ENCODE data around the gene HMG20A. TPM values are rescaled to one million over a fixed set of nuclear protein-coding genes. Genes with fewer than 3 reads are reported as not detected.

Gene HMG20A
- total and polyA plus RNA-seq, 2 of the 13 experiments (the other 11 are each of a cell fraction or from before 2014, with no cell fraction given): 28.0 to 35.2 TPM

- intact Hi-C loops (cut with micrococcal nuclease; ENCODE audit: unreplicated experiment): no loop called here
- H3K4me3 ChIP-seq (replicated peaks in 1 of 3; ENCODE audit: insufficient read depth in 1 of 3, low read depth in 2 of 3, low read length in 3 of 3): no peak overlapping the region
- 87% methylated on average over 7 of the region's 7 CpGs for WGBS (ENCODE audit: low lambda C conversion rate)
- no peak overlapping the region for H3K4me2 ChIP-seq (ENCODE audit: low read depth, low read length)
- ChIA-PET POLR2A (no interaction called here), CTCF (ENCODE audit: low intra/inter-chr PET ratio, low total read pairs) (no interaction called here)
- no peak overlapping the region for H2AFZ ChIP-seq (ENCODE audit: low read length)
- no peaks in the 10 kb centered on the region for H3K27me3 ChIP-seq (ENCODE audit: control insufficient read depth in 1 of 2, insufficient read depth in 2 of 2, low read length in 2 of 2)
- FAIRE-seq: no peak
- H3K27ac ChIP-seq (ENCODE audit: extremely low read length, insufficient read depth, low read length): no peak overlapping the region
- peaks cover 72% of the 10 kb centered on the region for H3K79me2 ChIP-seq (ENCODE audit: insufficient read depth, low read length)
- no peak overlapping the region for H3K9ac ChIP-seq (ENCODE audit: insufficient read depth, low read depth, low read length)
- H4K20me1 ChIP-seq (ENCODE audit: insufficient read depth, low read length): peaks cover 5% of the 10 kb centered on the region; the same call in 1 of the 2 replicates
- peaks cover 31% of the 10 kb centered on the region for H3K4me1 ChIP-seq (ENCODE audit: insufficient read depth, low read length)
- DNase-seq (ENCODE audit: low spot score): no peak
- TF ChIP-seq PBX3 (CRISPR knock-in tag; IDR thresholded peaks at IDR 0.05; ENCODE audit: borderline replicate concordance) (no peak), TBX3 (IDR thresholded peaks at IDR 0.05; ENCODE audit: borderline replicate concordance) (no peak), MYPOP (CRISPR knock-in tag; IDR thresholded peaks at IDR 0.05) (no peak)
- H3K36me3 ChIP-seq (replicated peaks in 1 of 2; ENCODE audit: control insufficient read depth in 1 of 2, insufficient read depth in 2 of 2, low read length in 2 of 2): no peaks in the 10 kb centered on the region
- in situ Hi-C loops (cut with HindIII; ENCODE audit: extremely low pct_ligation_motif_present, low pct_unique_long_range_greater_than_20kb): no loop called here
- no TSS peak for BruUV-seq (replicated peaks)
- ATAC-seq: no peak
- no peaks in the 10 kb centered on the region for H3K9me3 ChIP-seq (ENCODE audit: low read length)
These were observed 9.7 kb upstream of the HMG20A start for GRCh38 chr15:77410701-77411618.

- no peak for TF ChIP-seq TAF15 (IDR thresholded peaks at IDR 0.05; ENCODE audit: low read depth, low read length, poor library complexity, severe bottlenecking)
- TF ChIP-seq ZNF619 (CRISPR knock-in tag; IDR thresholded peaks at IDR 0.05): no peak
- TF ChIP-seq KDM4B (CRISPR knock-in tag; IDR thresholded peaks at IDR 0.05): no peak
- TF ChIP-seq BHLHE40 (IDR thresholded peaks at IDR 0.05; ENCODE audit: low read length): no peak
- no peak for TF ChIP-seq ZNF282 (IDR thresholded peaks at IDR 0.05; ENCODE audit: partially characterized antibody)
- 0 out of 2 replicates have a peak, but pooled peaks have one; percentile 12 for TF ChIP-seq HNF4A (CRISPR knock-in tag; IDR thresholded peaks at IDR 0.05)
- H3K27me3 ChIP-seq (ENCODE audit: control insufficient read depth in 1 of 2, insufficient read depth in 2 of 2, low read length in 2 of 2): no peaks in the 10 kb centered on the region
- CTCF ChIA-PET (ENCODE audit: low intra/inter-chr PET ratio, low total read pairs): no interaction called here
- H3K9ac ChIP-seq (ENCODE audit: insufficient read depth, low read depth, low read length): no peak overlapping the region
- no peaks in the 10 kb centered on the region for H3K9me3 ChIP-seq (ENCODE audit: low read length)
- H3K27ac ChIP-seq (ENCODE audit: extremely low read length, insufficient read depth, low read length): no peak overlapping the region
- POLR2A ChIA-PET: no interaction called here
- no peak for ATAC-seq
- in situ Hi-C loops (cut with HindIII; ENCODE audit: extremely low pct_ligation_motif_present, low pct_unique_long_range_greater_than_20kb): no loop called here
- intact Hi-C loops (cut with micrococcal nuclease; ENCODE audit: unreplicated experiment): no loop called here
- FAIRE-seq: no peak
- no TSS peak for BruUV-seq (replicated peaks)
- H4K20me1 ChIP-seq (ENCODE audit: insufficient read depth, low read length): peaks cover 9% of the 10 kb centered on the region; the same call in 1 of the 2 replicates
- no peak overlapping the region for H3K4me3 ChIP-seq (replicated peaks in 1 of 3; ENCODE audit: insufficient read depth in 1 of 3, low read depth in 2 of 3, low read length in 3 of 3)
- no peaks in the 10 kb centered on the region for H3K36me3 ChIP-seq (replicated peaks in 1 of 2; ENCODE audit: control insufficient read depth in 1 of 2, insufficient read depth in 2 of 2, low read length in 2 of 2)
- H2AFZ ChIP-seq (ENCODE audit: low read length): no peak overlapping the region
- no peak overlapping the region for H3K4me2 ChIP-seq (ENCODE audit: low read depth, low read length)
- peaks cover 74% of the 10 kb centered on the region for H3K79me2 ChIP-seq (ENCODE audit: insufficient read depth, low read length)
- peaks cover 28% of the 10 kb centered on the region for H3K4me1 ChIP-seq (ENCODE audit: insufficient read depth, low read length)
- WGBS (ENCODE audit: low lambda C conversion rate): 89% methylated on average over 3 of the region's 3 CpGs
- DNase-seq (ENCODE audit: low spot score): no peak
These were observed 9.1 kb upstream of the HMG20A start for GRCh38 chr15:77411619-77411976.

Data from HepG2 (cell line).